ENCODE measurements around the gene PROM2.

Gene PROM2

GRCh38 chr2:95326433-95327140, 52.3 kb downstream of the PROM2 start:
- TF ChIP-seq SUZ12 (IDR thresholded peaks at IDR 0.05; ENCODE audit: extremely low read depth, insufficient read depth, insufficient read length) = no peak
- no peak for TF ChIP-seq YY1 (IDR thresholded peaks at IDR 0.05; ENCODE audit: insufficient read depth, insufficient read length)
- no peak for TF ChIP-seq ZNF274 (IDR thresholded peaks at IDR 0.05; ENCODE audit: low read depth, low read length)
- Histone ChIP-seq H3K9me3 (ENCODE audit: insufficient read depth, low read length) (no peaks in the 10 kb centered on the region), H3K9ac (ENCODE audit: insufficient read length, low read depth) (no peak overlapping the region), H3K4me3 (ENCODE audit: insufficient read length, low read depth) (no peak overlapping the region), H3K4me1 (ENCODE audit: insufficient read depth, insufficient read length) (peaks cover 15% of the 10 kb centered on the region), H3K27me3 (ENCODE audit: insufficient read depth, insufficient read length) (no peaks in the 10 kb centered on the region), H3K36me3 (ENCODE audit: insufficient read depth, insufficient read length, low read length) (no peaks in the 10 kb centered on the region)
- DNase-seq (ENCODE audit: low read depth, low spot score) = no peak

- no peak for TF ChIP-seq SUZ12 (IDR thresholded peaks at IDR 0.05; ENCODE audit: extremely low read depth, insufficient read depth, insufficient read length)
- TF ChIP-seq YY1 (IDR thresholded peaks at IDR 0.05; ENCODE audit: insufficient read depth, insufficient read length) = no peak
- no peak for TF ChIP-seq ZNF274 (IDR thresholded peaks at IDR 0.05; ENCODE audit: low read depth, low read length)
- H3K9ac ChIP-seq (ENCODE audit: insufficient read length, low read depth) = no peak overlapping the region
- no peaks in the 10 kb centered on the region for H3K9me3 ChIP-seq (ENCODE audit: insufficient read depth, low read length)
- no peak for DNase-seq (ENCODE audit: low read depth, low spot score)
- H3K4me1 ChIP-seq (ENCODE audit: insufficient read depth, insufficient read length) = peaks cover 15% of the 10 kb centered on the region
- no peaks in the 10 kb centered on the region for H3K36me3 ChIP-seq (ENCODE audit: insufficient read depth, insufficient read length, low read length)
- no peaks in the 10 kb centered on the region for H3K27me3 ChIP-seq (ENCODE audit: insufficient read depth, insufficient read length)
- no peak overlapping the region for H3K4me3 ChIP-seq (ENCODE audit: insufficient read length, low read depth)
Observed at GRCh38 chr2:95327861-95328260, 53.6 kb downstream of the PROM2 start.

GRCh38 chr2:95328358-95329125, 54.3 kb downstream of the PROM2 start:
- Histone ChIP-seq H3K9me3 (ENCODE audit: insufficient read depth, low read length) (no peaks in the 10 kb centered on the region), H3K4me1 (ENCODE audit: insufficient read depth, insufficient read length) (peaks cover 15% of the 10 kb centered on the region), H3K36me3 (ENCODE audit: insufficient read depth, insufficient read length, low read length) (no peaks in the 10 kb centered on the region), H3K4me3 (ENCODE audit: insufficient read length, low read depth) (no peak overlapping the region), H3K27me3 (ENCODE audit: insufficient read depth, insufficient read length) (no peaks in the 10 kb centered on the region), H3K9ac (ENCODE audit: insufficient read length, low read depth) (no peak overlapping the region)
- no peak for DNase-seq (ENCODE audit: low read depth, low spot score)
- TF ChIP-seq SUZ12 (IDR thresholded peaks at IDR 0.05; ENCODE audit: extremely low read depth, insufficient read depth, insufficient read length) = no peak
- no peak for TF ChIP-seq ZNF274 (IDR thresholded peaks at IDR 0.05; ENCODE audit: low read depth, low read length)
- no peak for TF ChIP-seq YY1 (IDR thresholded peaks at IDR 0.05; ENCODE audit: insufficient read depth, insufficient read length)

- Histone ChIP-seq H3K9ac (ENCODE audit: insufficient read length, low read depth) (no peak overlapping the region), H3K36me3 (ENCODE audit: insufficient read depth, insufficient read length, low read length) (no peaks in the 10 kb centered on the region), H3K27me3 (ENCODE audit: insufficient read depth, insufficient read length) (no peaks in the 10 kb centered on the region), H3K9me3 (ENCODE audit: insufficient read depth, low read length) (no peaks in the 10 kb centered on the region), H3K4me1 (ENCODE audit: insufficient read depth, insufficient read length) (peaks cover 15% of the 10 kb centered on the region), H3K4me3 (ENCODE audit: insufficient read length, low read depth) (no peak overlapping the region)
- TF ChIP-seq SUZ12 (IDR thresholded peaks at IDR 0.05; ENCODE audit: extremely low read depth, insufficient read depth, insufficient read length) (no peak), YY1 (IDR thresholded peaks at IDR 0.05; ENCODE audit: insufficient read depth, insufficient read length) (no peak), ZNF274 (IDR thresholded peaks at IDR 0.05; ENCODE audit: low read depth, low read length) (no peak)
- no peak for DNase-seq (ENCODE audit: low read depth, low spot score)
Observed at GRCh38 chr2:95329401-95329800, 55.2 kb downstream of the PROM2 start.

- Histone ChIP-seq H3K4me1 (ENCODE audit: insufficient read depth, insufficient read length) (peaks cover 14% of the 10 kb centered on the region), H3K9ac (ENCODE audit: insufficient read length, low read depth) (peak overlapping the region; percentile 26), H3K27me3 (ENCODE audit: insufficient read depth, insufficient read length) (no peaks in the 10 kb centered on the region), H3K4me3 (ENCODE audit: insufficient read length, low read depth) (no peak overlapping the region), H3K36me3 (ENCODE audit: insufficient read depth, insufficient read length, low read length) (no peaks in the 10 kb centered on the region), H3K9me3 (ENCODE audit: insufficient read depth, low read length) (no peaks in the 10 kb centered on the region)
- TF ChIP-seq YY1 (IDR thresholded peaks at IDR 0.05; ENCODE audit: insufficient read depth, insufficient read length) (no peak), ZNF274 (IDR thresholded peaks at IDR 0.05; ENCODE audit: low read depth, low read length) (no peak), SUZ12 (IDR thresholded peaks at IDR 0.05; ENCODE audit: extremely low read depth, insufficient read depth, insufficient read length) (no peak)
- DNase-seq (ENCODE audit: low read depth, low spot score) = no peak
Observed at GRCh38 chr2:95329891-95330793, 55.9 kb downstream of the PROM2 start.

- Histone ChIP-seq H3K36me3 (ENCODE audit: insufficient read depth, insufficient read length, low read length) (no peaks in the 10 kb centered on the region), H3K9me3 (ENCODE audit: insufficient read depth, low read length) (no peaks in the 10 kb centered on the region), H3K4me3 (ENCODE audit: insufficient read length, low read depth) (no peak overlapping the region), H3K9ac (ENCODE audit: insufficient read length, low read depth) (peak overlapping the region; percentile 26), H3K4me1 (ENCODE audit: insufficient read depth, insufficient read length) (peaks cover 9% of the 10 kb centered on the region), H3K27me3 (ENCODE audit: insufficient read depth, insufficient read length) (peaks cover under 1% of the 10 kb centered on the region)
- no peak for DNase-seq (ENCODE audit: low read depth, low spot score)
- TF ChIP-seq SUZ12 (IDR thresholded peaks at IDR 0.05; ENCODE audit: extremely low read depth, insufficient read depth, insufficient read length) (no peak), ZNF274 (IDR thresholded peaks at IDR 0.05; ENCODE audit: low read depth, low read length) (no peak), YY1 (IDR thresholded peaks at IDR 0.05; ENCODE audit: insufficient read depth, insufficient read length) (no peak)
Observed at GRCh38 chr2:95330794-95331338, 56.6 kb downstream of the PROM2 start.

Measured in NT2/D1 (cell line).